Activated CD8-positive, alpha-beta memory T cell treated with anti-CD3 and anti-CD28 coated beads, Interleukin-2, amount 50 U/mL, for 48 hours (primary cell): Measurements from ENCODE around the gene USP10.

Experiments
- DNase-seq: peaks from one replicate; pipeline ENCODE4 v3.0.0-alpha.2; 2020

USP10 gene

DNA sequence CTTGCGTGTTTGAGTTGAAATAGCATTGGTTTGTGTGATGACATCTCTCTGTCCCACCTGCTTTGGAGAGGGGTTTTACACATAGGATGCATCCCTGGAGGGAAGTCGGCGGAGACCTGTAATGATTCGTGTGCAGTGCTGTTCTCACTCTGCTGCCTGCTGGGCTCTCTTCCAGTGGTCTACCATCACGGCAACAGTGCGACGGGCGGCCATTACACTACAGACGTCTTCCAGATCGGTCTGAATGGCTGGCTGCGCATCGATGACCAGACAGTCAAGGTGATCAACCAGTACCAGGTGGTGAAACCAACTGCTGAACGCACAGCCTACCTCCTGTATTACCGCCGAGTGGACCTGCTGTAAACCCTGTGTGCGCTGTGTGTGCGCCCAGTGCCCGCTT is 78.9 kb downstream of the USP10 start:
- DNase-seq: no peak

- DNase-seq: no peak
Observed at GRCh38 chr16:84780063-84780462, 80.3 kb downstream of the USP10 start.

- DNase-seq: no peak
Observed at GRCh38 chr16:84780544-84781376, 81.0 kb downstream of the USP10 start.

DNA sequence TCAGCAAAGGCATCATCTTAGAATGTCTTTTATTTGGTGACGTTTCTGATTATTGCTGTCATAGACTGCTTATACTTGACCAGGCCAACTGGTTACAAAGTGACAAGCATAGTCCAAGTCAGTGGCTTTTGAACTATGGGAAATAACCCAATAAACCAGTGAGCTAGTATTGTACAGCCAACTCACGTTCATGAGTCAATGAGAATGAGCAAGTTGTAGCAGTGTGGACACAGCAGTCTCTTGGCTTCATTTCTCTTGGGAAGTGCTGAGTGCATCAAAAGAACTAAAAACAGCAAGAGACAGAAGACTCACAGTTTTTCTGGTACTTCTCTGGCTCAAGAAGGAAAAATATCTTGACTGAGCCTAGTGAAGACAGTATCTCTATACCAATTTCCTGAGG is 83.0 kb downstream of the USP10 start:
- DNase-seq: no peak

DNA sequence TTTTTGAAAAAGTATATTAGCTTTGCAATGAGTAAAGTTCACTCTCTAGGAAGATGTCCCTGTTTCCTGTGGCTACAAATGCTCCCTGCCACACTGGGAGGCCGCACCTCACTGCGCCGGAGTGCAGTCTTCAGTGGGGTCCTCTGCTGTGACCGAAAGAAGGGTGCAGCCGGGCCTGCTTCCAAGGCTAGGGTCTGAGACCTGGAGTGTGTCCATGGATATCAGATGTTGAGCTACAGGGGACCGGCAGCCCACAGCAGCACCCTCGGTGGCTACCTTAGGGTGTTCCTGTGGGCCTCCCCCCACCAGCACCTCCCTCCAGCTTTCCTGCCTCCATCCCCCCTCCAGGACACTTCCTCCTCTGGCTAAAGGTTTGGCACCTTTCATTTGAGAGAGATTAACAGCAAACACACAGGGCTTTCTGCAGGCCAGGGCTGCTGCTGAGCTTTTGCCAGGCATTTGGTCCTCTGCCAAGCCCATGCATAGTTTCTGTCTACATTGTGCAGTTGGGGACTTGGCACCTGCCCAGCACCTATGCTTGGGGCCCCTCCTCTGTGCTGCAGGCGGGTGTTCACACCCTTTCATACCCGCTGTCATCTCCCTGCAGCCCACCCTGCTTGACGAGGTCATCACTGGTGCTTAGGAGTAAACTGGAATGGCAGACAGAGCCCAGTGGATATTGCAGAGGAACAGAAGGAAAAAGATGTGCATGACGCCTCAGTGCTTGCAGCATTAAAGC is 86.2 kb downstream of the USP10 start:
- DNase-seq: no peak

- no peak for DNase-seq
Observed at GRCh38 chr16:84786605-84787262, 86.9 kb downstream of the USP10 start.

GRCh38 chr16:84787263-84787622 is 87.4 kb downstream of the USP10 start:
- DNase-seq: no peak

DNA sequence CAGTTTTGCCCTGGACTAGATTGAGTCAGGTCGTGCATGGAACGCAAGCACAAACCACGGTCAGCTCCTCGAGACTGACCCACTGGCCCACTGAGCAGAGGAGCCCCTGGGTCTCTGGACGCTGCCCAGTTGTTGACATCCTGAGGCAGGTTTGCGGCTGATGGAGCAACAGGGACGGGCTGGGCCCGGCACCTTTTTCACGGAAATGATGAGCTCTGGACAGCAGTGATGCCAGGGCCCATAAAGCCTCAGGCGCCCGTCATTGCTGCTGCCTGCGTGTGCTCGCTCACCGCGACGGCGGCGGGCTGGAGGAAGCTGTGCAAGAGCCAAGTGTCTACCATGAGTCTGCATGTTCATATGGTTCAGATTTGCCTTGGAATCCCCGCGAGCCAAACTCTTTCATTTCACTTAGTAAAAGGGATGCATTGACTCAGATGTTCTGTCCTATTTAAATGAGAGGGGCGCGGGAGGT is 89.2 kb downstream of the USP10 start:
- DNase-seq: no peak

DNA sequence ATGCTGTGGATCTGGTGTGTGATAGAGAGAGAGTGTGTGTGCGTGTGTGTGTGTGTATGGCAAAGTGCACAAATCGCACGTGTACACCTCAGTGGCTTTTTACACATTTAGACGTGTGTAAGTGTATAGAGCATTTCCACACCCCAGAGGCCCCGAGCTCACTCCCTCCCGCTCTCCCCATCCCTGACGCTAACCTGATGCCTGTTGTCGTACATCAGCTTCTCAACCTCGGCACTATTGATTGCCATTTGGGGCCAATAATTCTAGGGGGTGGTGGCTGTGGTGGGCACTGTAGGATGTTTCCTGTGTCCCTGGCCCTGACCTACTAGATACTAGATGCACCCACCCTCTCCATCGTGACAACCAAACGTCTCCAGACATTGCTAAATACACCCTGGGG is 89.6 kb downstream of the USP10 start:
- no peak for DNase-seq

GRCh38 chr16:84790301-84790700 is 90.5 kb downstream of the USP10 start:
- DNase-seq: no peak

GRCh38 chr16:84791088-84791487 is 91.3 kb downstream of the USP10 start:
- no peak for DNase-seq

DNA sequence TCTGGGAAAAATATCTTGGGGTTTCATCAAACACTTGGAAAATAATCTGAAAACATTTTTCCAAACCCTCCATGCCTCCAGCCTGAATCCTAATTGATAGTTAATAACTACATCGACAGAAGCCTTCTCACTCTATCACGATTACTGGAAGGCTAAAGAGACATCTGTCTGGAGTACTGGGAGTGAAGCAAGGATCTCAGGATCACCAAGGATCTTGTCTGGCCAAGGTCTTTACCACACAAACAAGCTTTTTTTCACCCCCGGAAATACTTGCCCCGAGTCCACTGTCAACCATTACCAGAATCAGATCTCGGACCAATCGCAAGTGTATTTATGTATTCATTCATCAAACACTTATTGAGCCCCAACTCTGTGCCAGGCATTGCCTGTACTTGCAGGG is 91.7 kb downstream of the USP10 start:
- DNase-seq: no peak

DNA sequence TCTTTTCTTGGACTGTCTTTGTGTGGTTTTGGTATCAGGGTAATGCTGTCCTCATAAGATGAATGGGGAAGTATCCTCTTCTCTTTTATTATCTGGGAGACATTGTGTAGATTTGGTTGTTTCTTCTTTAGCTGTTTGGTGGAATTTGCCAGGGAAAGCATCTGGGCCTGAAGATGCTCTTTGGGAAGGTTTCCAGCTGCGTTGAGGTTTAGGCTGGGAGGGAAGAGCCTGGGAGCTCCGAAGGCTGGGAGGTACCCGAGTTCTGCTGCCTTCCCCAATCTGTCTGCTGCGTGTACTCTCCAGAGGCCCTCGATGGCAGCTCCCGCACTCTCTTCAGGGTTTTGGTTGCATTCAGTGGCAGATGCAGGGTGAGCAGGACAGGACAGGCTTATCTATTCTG is 94.4 kb downstream of the USP10 start:
- DNase-seq: no peak

GRCh38 chr16:84794626-84795025 is 94.8 kb downstream of the USP10 start:
- no peak for DNase-seq

DNA sequence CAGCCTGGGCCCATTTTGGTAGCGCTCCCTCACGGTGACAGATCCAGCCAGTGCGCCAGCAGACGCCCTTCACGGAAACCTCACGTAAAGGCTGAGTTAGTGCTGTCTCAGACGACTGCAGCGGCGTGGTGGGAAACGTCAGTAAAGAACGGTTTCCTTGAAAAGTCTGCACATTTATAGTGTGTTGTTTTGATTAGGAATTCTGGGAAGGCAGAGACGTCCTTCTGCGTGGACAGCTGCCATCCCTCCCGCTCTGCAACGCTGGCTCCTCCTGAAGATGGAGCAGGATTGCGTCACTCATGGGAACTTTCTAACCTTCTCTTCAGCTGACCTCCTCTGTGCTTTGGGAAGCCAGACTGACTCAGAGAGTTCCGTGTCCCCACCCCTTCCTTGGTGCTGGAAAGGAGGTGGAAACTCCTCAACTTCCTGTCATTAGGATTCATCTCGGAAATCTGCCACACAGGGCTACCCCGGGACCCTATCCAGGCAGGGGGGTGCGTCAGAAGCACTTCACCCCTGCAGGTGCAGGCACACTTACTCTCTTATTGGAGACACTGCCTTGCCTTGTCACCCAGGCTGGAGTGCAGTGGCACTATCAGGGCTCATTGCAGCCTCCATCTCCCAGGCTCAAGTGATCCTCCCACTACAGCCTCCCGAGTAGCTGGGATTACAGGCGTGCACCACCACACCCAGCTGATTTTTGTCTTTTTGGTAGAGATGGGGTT is 95.7 kb downstream of the USP10 start:
- no peak for DNase-seq

DNA sequence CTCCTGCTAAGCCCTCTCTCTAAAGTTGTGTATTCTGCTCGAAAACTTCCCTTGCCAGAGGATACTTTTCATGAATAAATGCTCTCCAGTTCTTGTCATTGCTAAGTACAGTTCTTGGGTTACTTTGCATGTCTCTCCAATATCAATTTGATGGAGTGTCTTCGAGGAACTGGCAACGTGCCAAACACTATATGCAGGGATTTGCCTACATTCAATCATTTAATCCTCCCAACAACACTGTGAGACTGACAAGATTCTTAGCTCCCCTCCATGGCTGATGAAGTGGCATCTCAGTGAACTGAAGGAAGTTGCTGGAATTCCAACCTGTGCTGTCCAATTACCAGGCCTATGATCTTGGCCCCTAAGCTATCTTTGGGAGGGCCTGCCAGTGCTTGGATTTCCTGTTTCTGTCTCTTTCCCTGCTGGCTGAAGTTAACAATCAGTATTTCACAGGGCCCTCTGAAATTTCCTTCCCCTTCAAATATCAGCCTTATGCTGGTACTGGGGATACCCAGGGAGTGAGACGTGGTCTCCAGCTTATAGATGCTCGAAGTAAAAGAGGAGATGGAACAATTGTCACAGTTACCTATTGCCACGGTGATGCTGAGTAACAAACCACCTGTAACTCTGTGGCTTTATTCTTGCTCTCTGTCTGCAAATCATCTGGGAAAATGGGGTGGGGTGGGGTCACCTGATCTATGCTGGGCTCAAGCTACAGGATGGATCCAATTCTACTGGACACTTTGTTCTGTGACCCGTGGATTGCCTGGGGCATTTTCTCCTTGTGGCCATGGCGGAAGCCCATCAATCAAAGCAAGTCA is 100.6 kb downstream of the USP10 start:
- DNase-seq: no peak

DNA sequence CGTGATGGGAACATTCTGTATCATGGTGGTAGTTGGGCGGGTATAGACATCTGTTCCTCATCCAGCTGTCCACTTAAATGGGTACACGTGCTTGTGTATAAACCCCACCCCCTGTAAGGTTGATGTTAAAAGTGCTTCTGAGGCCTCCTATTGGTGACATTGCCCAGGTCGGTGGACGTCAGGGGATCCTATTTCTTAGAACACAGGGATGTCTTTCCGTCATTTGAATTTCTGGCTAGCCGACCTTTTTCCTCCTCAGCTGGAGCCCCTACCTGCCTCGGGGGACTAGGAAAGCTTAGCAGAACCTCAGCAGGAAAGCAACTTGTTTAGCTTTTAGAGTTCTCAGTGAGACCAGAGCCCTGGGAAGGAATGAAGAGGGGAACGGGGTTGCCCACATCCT is 103.3 kb downstream of the USP10 start:
- DNase-seq: no peak

DNA sequence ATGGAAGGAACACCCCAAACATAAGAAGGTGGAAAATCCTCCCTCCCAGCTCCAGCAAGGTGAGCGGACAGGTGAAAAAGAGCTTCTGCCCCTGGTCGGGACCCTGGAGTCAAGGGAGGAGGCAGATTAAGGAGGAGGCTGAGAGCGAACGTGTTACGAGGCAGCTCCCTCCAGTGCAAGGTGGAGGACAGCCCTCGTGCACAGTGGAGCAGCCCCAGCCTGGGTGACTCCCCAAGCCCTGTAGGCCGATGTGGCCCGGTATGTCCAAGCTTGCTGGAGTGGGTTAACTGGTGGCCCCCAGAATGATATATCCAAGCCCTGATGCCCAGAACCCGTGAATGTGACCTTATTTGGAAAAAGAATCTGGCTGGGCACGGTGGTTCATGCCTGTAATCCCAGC is 104.5 kb downstream of the USP10 start:
- no peak for DNase-seq

DNA sequence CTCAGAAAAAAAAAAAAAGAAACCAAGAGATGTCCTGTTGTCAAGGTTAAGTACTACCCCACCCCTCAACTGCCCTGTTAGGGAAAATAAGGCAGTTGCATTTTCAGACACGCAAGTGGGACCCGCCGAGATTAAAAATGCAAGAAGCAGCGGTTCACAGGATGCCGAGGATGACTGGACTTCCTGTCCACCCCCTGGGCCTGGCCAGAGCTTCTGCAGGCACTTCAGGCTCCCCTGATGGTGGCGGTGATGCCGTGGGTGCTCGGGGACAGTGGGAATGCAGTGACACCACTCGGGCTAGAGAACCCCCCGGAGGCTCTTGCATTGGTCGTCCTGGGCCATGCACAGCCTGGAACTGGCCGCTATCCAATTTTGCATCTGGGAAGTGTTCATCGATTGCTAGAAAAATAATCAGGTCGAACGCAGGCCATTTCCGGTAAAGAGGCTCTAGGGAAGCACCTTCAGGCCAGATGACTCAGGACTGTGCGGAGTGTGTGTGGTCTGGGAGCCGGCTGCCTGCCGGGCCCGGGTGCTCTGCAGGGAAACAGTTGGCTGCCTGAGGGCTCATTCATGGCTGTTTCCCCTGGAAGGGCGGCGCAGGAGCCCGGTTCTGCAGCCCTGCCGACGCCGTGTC is 106.6 kb downstream of the USP10 start:
- no peak for DNase-seq

DNA sequence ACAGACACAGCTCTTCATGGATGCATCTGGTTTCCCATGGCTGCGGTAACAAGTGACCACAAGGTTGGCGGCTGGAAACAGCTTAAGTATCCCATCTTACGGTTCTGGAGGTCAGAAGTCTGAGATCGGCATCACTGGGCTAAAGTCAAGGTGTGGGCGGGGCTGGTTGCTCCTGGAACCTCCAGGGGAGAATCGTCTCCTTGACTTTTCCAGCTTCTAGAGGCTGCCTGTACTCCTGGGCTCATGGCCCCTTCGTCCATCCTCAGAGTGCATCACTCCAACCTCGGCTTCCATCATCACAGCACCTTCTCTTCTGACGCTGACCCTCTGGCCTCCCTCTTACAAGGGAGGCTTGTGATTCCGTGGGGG is 107.1 kb downstream of the USP10 start:
- DNase-seq: no peak

- DNase-seq: no peak
Observed at GRCh38 chr16:84807776-84808175, 108.0 kb downstream of the USP10 start.

- DNase-seq: no peak
Observed at GRCh38 chr16:84808826-84809225, 109.0 kb downstream of the USP10 start.
